GM12801 (cell line): ENCODE measurements around the gene TMEM245.

Source experiments
- CTCF ChIP-seq: IDR thresholded peaks from one replicate; pipeline ENCODE4 v1.5.1; 2011; ENCODE audit warnings: control low read depth; ENCODE audit not compliant: insufficient read length; ENCODE audit errors: extremely low read depth

The TMEM245 gene

GRCh38 chr9:109087795-109088194, 32.0 kb downstream of the TMEM245 start:
- no peak for TF ChIP-seq CTCF

GRCh38 chr9:109086221-109086620, 33.5 kb downstream of the TMEM245 start:
- no peak for TF ChIP-seq CTCF

GRCh38 chr9:109085510-109085909, 34.2 kb downstream of the TMEM245 start:
- TF ChIP-seq CTCF, result no peak

GRCh38 chr9:109083813-109084405, 35.8 kb downstream of the TMEM245 start:
- TF ChIP-seq CTCF, result no peak

GRCh38 chr9:109083141-109083540, 36.6 kb downstream of the TMEM245 start:
- no peak for TF ChIP-seq CTCF

GRCh38 chr9:109082091-109082620, 37.6 kb downstream of the TMEM245 start:
- TF ChIP-seq CTCF, result no peak

GRCh38 chr9:109074236-109074889, 45.4 kb downstream of the TMEM245 start:
- TF ChIP-seq CTCF, result no peak
